ENCODE measurements around the gene B3GNT2. TPM values are rescaled to one million over a fixed set of nuclear protein-coding genes. Genes with fewer than 3 reads are reported as not detected.

Gene B3GNT2
- total RNA-seq, 1 donor: 21.7 TPM

- no peak overlapping the region for H3K4me3 ChIP-seq (ENCODE audit: insufficient read depth, low read length)
- no peak overlapping the region for H3K4me2 ChIP-seq (ENCODE audit: insufficient read depth, low read length)
- H3K36me3 ChIP-seq (ENCODE audit: insufficient read depth, low read length): no peaks in the 10 kb centered on the region
- H3K9me3 ChIP-seq (ENCODE audit: low read depth, low read length): no peaks in the 10 kb centered on the region
- H3K27me3 ChIP-seq (ENCODE audit: insufficient read depth, low read length): no peaks in the 10 kb centered on the region
- no peak overlapping the region for H2AFZ ChIP-seq (ENCODE audit: low read length)
- no peak for TF ChIP-seq CTCF (IDR thresholded peaks at IDR 0.05; ENCODE audit: extremely low read depth, low read depth, low read length)
- H3K79me2 ChIP-seq (ENCODE audit: insufficient read depth, low read length): peaks cover 98% of the 10 kb centered on the region
- no peak overlapping the region for H3K27ac ChIP-seq (ENCODE audit: low read depth, low read length)
- peaks cover 48% of the 10 kb centered on the region for H4K20me1 ChIP-seq (ENCODE audit: insufficient read depth, low read length)
- H3K4me1 ChIP-seq (ENCODE audit: insufficient read depth, low read length): peaks cover 10% of the 10 kb centered on the region
- DNase-seq (ENCODE audit: insufficient read length, low spot score, missing footprints): no peak
These were observed 6.8 kb downstream of the B3GNT2 start for GRCh38 chr2:62202729-62203128.

GRCh38 chr2:62203459-62203858 is 7.5 kb downstream of the B3GNT2 start:
- Histone ChIP-seq H4K20me1 (ENCODE audit: insufficient read depth, low read length) (peaks cover 41% of the 10 kb centered on the region), H3K27me3 (ENCODE audit: insufficient read depth, low read length) (no peaks in the 10 kb centered on the region), H3K4me2 (ENCODE audit: insufficient read depth, low read length) (no peak overlapping the region), H3K79me2 (ENCODE audit: insufficient read depth, low read length) (peaks cover 98% of the 10 kb centered on the region), H3K4me1 (ENCODE audit: insufficient read depth, low read length) (peaks cover 4% of the 10 kb centered on the region), H3K9me3 (ENCODE audit: low read depth, low read length) (no peaks in the 10 kb centered on the region), H3K4me3 (ENCODE audit: insufficient read depth, low read length) (no peak overlapping the region), H3K27ac (ENCODE audit: low read depth, low read length) (no peak overlapping the region), H3K36me3 (ENCODE audit: insufficient read depth, low read length) (no peaks in the 10 kb centered on the region), H2AFZ (ENCODE audit: low read length) (no peak overlapping the region)
- TF ChIP-seq CTCF (IDR thresholded peaks at IDR 0.05; ENCODE audit: extremely low read depth, low read depth, low read length): no peak
- DNase-seq (ENCODE audit: insufficient read length, low spot score, missing footprints): no peak

- Histone ChIP-seq H3K36me3 (ENCODE audit: insufficient read depth, low read length) (no peaks in the 10 kb centered on the region), H3K79me2 (ENCODE audit: insufficient read depth, low read length) (peaks cover 98% of the 10 kb centered on the region), H3K27me3 (ENCODE audit: insufficient read depth, low read length) (no peaks in the 10 kb centered on the region), H3K27ac (ENCODE audit: low read depth, low read length) (no peak overlapping the region), H3K4me1 (ENCODE audit: insufficient read depth, low read length) (no peaks in the 10 kb centered on the region), H2AFZ (ENCODE audit: low read length) (no peak overlapping the region), H3K4me3 (ENCODE audit: insufficient read depth, low read length) (no peak overlapping the region), H3K4me2 (ENCODE audit: insufficient read depth, low read length) (no peak overlapping the region), H4K20me1 (ENCODE audit: insufficient read depth, low read length) (peaks cover 39% of the 10 kb centered on the region), H3K9me3 (ENCODE audit: low read depth, low read length) (no peaks in the 10 kb centered on the region)
- DNase-seq (ENCODE audit: insufficient read length, low spot score, missing footprints): no peak
- no peak for TF ChIP-seq CTCF (IDR thresholded peaks at IDR 0.05; ENCODE audit: extremely low read depth, low read depth, low read length)
These were observed 9.1 kb downstream of the B3GNT2 start for GRCh38 chr2:62204998-62205496.

- no peaks in the 10 kb centered on the region for H3K36me3 ChIP-seq (ENCODE audit: insufficient read depth, low read length)
- no peak for TF ChIP-seq CTCF (IDR thresholded peaks at IDR 0.05; ENCODE audit: extremely low read depth, low read depth, low read length)
- no peak overlapping the region for H3K27ac ChIP-seq (ENCODE audit: low read depth, low read length)
- no peak overlapping the region for H2AFZ ChIP-seq (ENCODE audit: low read length)
- H3K27me3 ChIP-seq (ENCODE audit: insufficient read depth, low read length): no peaks in the 10 kb centered on the region
- H3K4me2 ChIP-seq (ENCODE audit: insufficient read depth, low read length): no peak overlapping the region
- H4K20me1 ChIP-seq (ENCODE audit: insufficient read depth, low read length): peaks cover 35% of the 10 kb centered on the region
- no peaks in the 10 kb centered on the region for H3K9me3 ChIP-seq (ENCODE audit: low read depth, low read length)
- DNase-seq (ENCODE audit: insufficient read length, low spot score, missing footprints): no peak
- H3K79me2 ChIP-seq (ENCODE audit: insufficient read depth, low read length): peaks cover 96% of the 10 kb centered on the region
- no peaks in the 10 kb centered on the region for H3K4me1 ChIP-seq (ENCODE audit: insufficient read depth, low read length)
- no peak overlapping the region for H3K4me3 ChIP-seq (ENCODE audit: insufficient read depth, low read length)
These were observed 9.6 kb downstream of the B3GNT2 start for GRCh38 chr2:62205554-62205953.

Data from osteoblast (primary cell).